Measurements from ENCODE around the gene PNMA6E.

PNMA6E gene

DNA sequence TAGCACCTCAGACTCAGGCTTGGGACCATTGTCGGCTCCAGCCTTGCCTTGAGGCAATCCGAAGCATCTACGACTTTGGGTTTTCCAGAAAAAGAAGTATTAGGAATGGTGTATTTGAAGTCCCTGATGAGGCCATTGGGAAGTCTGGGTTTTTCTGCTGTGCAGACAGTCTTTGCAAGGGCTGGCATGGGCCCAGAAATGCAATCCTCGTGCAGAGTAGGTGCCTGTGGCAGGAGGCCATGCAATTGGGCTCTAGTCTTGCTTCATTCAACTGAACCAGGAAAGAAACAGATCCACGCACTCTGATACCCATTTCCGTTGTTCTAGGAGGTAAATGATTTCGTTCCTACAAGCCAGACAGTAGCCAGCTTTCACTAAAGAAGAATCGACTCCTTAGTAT is 22.5 kb upstream of the PNMA6E start:
- H3K4me2 ChIP-seq (ENCODE audit: low read depth, low read length, poor library complexity, severe bottlenecking), result no peak overlapping the region
- no peaks in the 10 kb centered on the region for H3K9me2 ChIP-seq (replicated peaks; ENCODE audit: insufficient read depth, low read length)

GRCh38 chrX:153421856-153422255 is 20.7 kb upstream of the PNMA6E start:
- Histone ChIP-seq H2AFZ (ENCODE audit: low read depth, low read length, severe bottlenecking) (no peak overlapping the region), H3K36me3 (ENCODE audit: low read length) (no peaks in the 10 kb centered on the region), H3K79me2 (ENCODE audit: insufficient read depth, low read length) (no peaks in the 10 kb centered on the region), H3K9me2 (replicated peaks; ENCODE audit: insufficient read depth, low read length) (no peaks in the 10 kb centered on the region), H3K9ac (ENCODE audit: low read length) (no peak overlapping the region), H4K20me1 (ENCODE audit: low read depth, low read length) (no peaks in the 10 kb centered on the region), H3F3A (ENCODE audit: insufficient read depth) (no peaks in the 10 kb centered on the region), H3K27me3 (ENCODE audit: low read length) (no peaks in the 10 kb centered on the region), H3K4me3 (ENCODE audit: insufficient read depth, low read length, poor library complexity, severe bottlenecking) (no peak overlapping the region), H3K9me3 (ENCODE audit: insufficient read depth, low read length) (no peaks in the 10 kb centered on the region), H3K27ac (ENCODE audit: low read depth, low read length) (no peak overlapping the region), H3K4me2 (ENCODE audit: low read depth, low read length, poor library complexity, severe bottlenecking) (no peak overlapping the region)
- TF ChIP-seq, protein P1, sequence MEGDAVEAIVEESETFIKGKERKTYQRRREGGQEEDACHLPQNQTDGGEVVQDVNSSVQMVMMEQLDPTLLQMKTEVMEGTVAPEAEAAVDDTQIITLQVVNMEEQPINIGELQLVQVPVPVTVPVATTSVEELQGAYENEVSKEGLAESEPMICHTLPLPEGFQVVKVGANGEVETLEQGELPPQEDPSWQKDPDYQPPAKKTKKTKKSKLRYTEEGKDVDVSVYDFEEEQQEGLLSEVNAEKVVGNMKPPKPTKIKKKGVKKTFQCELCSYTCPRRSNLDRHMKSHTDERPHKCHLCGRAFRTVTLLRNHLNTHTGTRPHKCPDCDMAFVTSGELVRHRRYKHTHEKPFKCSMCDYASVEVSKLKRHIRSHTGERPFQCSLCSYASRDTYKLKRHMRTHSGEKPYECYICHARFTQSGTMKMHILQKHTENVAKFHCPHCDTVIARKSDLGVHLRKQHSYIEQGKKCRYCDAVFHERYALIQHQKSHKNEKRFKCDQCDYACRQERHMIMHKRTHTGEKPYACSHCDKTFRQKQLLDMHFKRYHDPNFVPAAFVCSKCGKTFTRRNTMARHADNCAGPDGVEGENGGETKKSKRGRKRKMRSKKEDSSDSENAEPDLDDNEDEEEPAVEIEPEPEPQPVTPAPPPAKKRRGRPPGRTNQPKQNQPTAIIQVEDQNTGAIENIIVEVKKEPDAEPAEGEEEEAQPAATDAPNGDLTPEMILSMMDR (IDR thresholded peaks at IDR 0.05; ENCODE audit: insufficient read depth, low read length, poor library complexity, severe bottlenecking), result no peak
- no peak for TF ChIP-seq EZH2phosphoT487 (conservative IDR thresholded peaks at IDR 0.05; ENCODE audit: low read length)

More for the DNA sequence above, 22.5 kb upstream of the PNMA6E start:
- H2AFZ ChIP-seq (ENCODE audit: low read depth, low read length, severe bottlenecking), result no peak overlapping the region
- H3F3A ChIP-seq (ENCODE audit: insufficient read depth), result no peaks in the 10 kb centered on the region
- no peaks in the 10 kb centered on the region for H3K9me3 ChIP-seq (ENCODE audit: insufficient read depth, low read length)
- H3K36me3 ChIP-seq (ENCODE audit: low read length), result no peaks in the 10 kb centered on the region
- no peak overlapping the region for H3K27ac ChIP-seq (ENCODE audit: low read depth, low read length)
- H4K20me1 ChIP-seq (ENCODE audit: low read depth, low read length), result no peaks in the 10 kb centered on the region
- no peaks in the 10 kb centered on the region for H3K79me2 ChIP-seq (ENCODE audit: insufficient read depth, low read length)
- H3K4me3 ChIP-seq (ENCODE audit: insufficient read depth, low read length, poor library complexity, severe bottlenecking), result no peak overlapping the region
- no peaks in the 10 kb centered on the region for H3K27me3 ChIP-seq (ENCODE audit: low read length)
- H3K9ac ChIP-seq (ENCODE audit: low read length), result no peak overlapping the region
- no peak for TF ChIP-seq EZH2phosphoT487 (conservative IDR thresholded peaks at IDR 0.05; ENCODE audit: low read length)

GRCh38 chrX:153420851-153421599 is 19.9 kb upstream of the PNMA6E start:
- Histone ChIP-seq H3K9me3 (ENCODE audit: insufficient read depth, low read length) (no peaks in the 10 kb centered on the region), H2AFZ (ENCODE audit: low read depth, low read length, severe bottlenecking) (no peak overlapping the region), H4K20me1 (ENCODE audit: low read depth, low read length) (no peaks in the 10 kb centered on the region), H3K4me2 (ENCODE audit: low read depth, low read length, poor library complexity, severe bottlenecking) (no peak overlapping the region), H3K79me2 (ENCODE audit: insufficient read depth, low read length) (no peaks in the 10 kb centered on the region), H3K27ac (ENCODE audit: low read depth, low read length) (no peak overlapping the region), H3K27me3 (ENCODE audit: low read length) (no peaks in the 10 kb centered on the region), H3K9me2 (replicated peaks; ENCODE audit: insufficient read depth, low read length) (no peaks in the 10 kb centered on the region), H3K36me3 (ENCODE audit: low read length) (no peaks in the 10 kb centered on the region), H3F3A (ENCODE audit: insufficient read depth) (no peaks in the 10 kb centered on the region), H3K4me3 (ENCODE audit: insufficient read depth, low read length, poor library complexity, severe bottlenecking) (no peak overlapping the region), H3K9ac (ENCODE audit: low read length) (no peak overlapping the region)
- TF ChIP-seq, protein P1 (IDR thresholded peaks at IDR 0.05; ENCODE audit: insufficient read depth, low read length, poor library complexity, severe bottlenecking), result no peak
- no peak for TF ChIP-seq EZH2phosphoT487 (conservative IDR thresholded peaks at IDR 0.05; ENCODE audit: low read length)

GRCh38 chrX:153417637-153418036 is 16.5 kb upstream of the PNMA6E start:
- H2AFZ ChIP-seq (ENCODE audit: low read depth, low read length, severe bottlenecking), result no peak overlapping the region
- no peaks in the 10 kb centered on the region for H3K36me3 ChIP-seq (ENCODE audit: low read length)
- no peaks in the 10 kb centered on the region for H3K9me2 ChIP-seq (replicated peaks; ENCODE audit: insufficient read depth, low read length)
- no peaks in the 10 kb centered on the region for H4K20me1 ChIP-seq (ENCODE audit: low read depth, low read length)
- no peaks in the 10 kb centered on the region for H3K27me3 ChIP-seq (ENCODE audit: low read length)
- H3F3A ChIP-seq (ENCODE audit: insufficient read depth), result no peaks in the 10 kb centered on the region
- no peak overlapping the region for H3K4me3 ChIP-seq (ENCODE audit: insufficient read depth, low read length, poor library complexity, severe bottlenecking)
- H3K79me2 ChIP-seq (ENCODE audit: insufficient read depth, low read length), result no peaks in the 10 kb centered on the region
- H3K4me2 ChIP-seq (ENCODE audit: low read depth, low read length, poor library complexity, severe bottlenecking), result no peak overlapping the region
- TF ChIP-seq, protein P1 (IDR thresholded peaks at IDR 0.05; ENCODE audit: insufficient read depth, low read length, poor library complexity, severe bottlenecking), result no peak
- no peak for TF ChIP-seq EZH2phosphoT487 (conservative IDR thresholded peaks at IDR 0.05; ENCODE audit: low read length)
- H3K9me3 ChIP-seq (ENCODE audit: insufficient read depth, low read length), result no peaks in the 10 kb centered on the region
- H3K27ac ChIP-seq (ENCODE audit: low read depth, low read length), result no peak overlapping the region
- no peak overlapping the region for H3K9ac ChIP-seq (ENCODE audit: low read length)

Data from SU-DHL-6 (cell line).